ENCODE measurements around the gene LRRC3. TPM values are rescaled to one million over a fixed set of nuclear protein-coding genes. Genes with fewer than 3 reads are reported as not detected.

The LRRC3 gene
- total and polyA plus RNA-seq, 2 of the 8 experiments (the other 6 are each of a cell fraction or from before 2014, with no cell fraction given): 3.1 to 5.4 TPM

GRCh38 chr21:44475266-44475845 is 20.0 kb downstream of the LRRC3 start:
- H2BK5ac ChIP-seq (ENCODE audit: low read depth, low read length): no peak overlapping the region
- H3K9ac ChIP-seq (replicated peaks in 1 of 4; ENCODE audit: extremely low read depth in 1 of 4, low read depth in 3 of 4, low read length in 3 of 4): no peak overlapping the region
- no peak overlapping the region for H3K27ac ChIP-seq (ENCODE audit: low read depth, low read length)
- H3K79me1 ChIP-seq (ENCODE audit: low read depth, low read length): no peaks in the 10 kb centered on the region
- no peak overlapping the region for H2BK15ac ChIP-seq (ENCODE audit: low read length)
- H3K27me3 ChIP-seq (replicated peaks in 1 of 4; ENCODE audit: control insufficient read depth in 3 of 4, extremely low read depth in 1 of 4, insufficient read depth in 3 of 4, low read length in 3 of 4): no peaks in the 10 kb centered on the region
- CTCF ChIA-PET (ENCODE audit: partially characterized antibody): interaction anchor here (0.6 to 1.8 kb wide), 2 partner anchors 8 to 183 kb away, joined by 3 to 5 read pairs; no protein-coding TSS in a partner anchor
- H3K4me3 ChIP-seq (ENCODE audit: extremely low read depth in 1 of 4, insufficient read depth in 2 of 4, low read depth in 3 of 4, low read length in 4 of 4): no peak overlapping the region
- FAIRE-seq (no peak), DNase-seq (ENCODE audit: low read depth in 1 of 2, low spot score in 2 of 2) (no peak)
- H3K56ac ChIP-seq (replicated peaks; ENCODE audit: insufficient read length, low read depth, low read length): no peak overlapping the region
- H3K14ac ChIP-seq (ENCODE audit: insufficient read length): no peak overlapping the region
- peaks cover 0 to 2% of the 10 kb centered on the region in 2 experiments for H4K20me1 ChIP-seq (replicated peaks in 1 of 2; ENCODE audit: control insufficient read depth in 1 of 2, insufficient read depth in 2 of 2, low read length in 2 of 2)
- no peak overlapping the region for H2AK5ac ChIP-seq (ENCODE audit: low read depth, low read length)
- H4K8ac ChIP-seq (ENCODE audit: extremely low read depth, insufficient read depth, low read length): no peak overlapping the region
- H4K5ac ChIP-seq (ENCODE audit: insufficient read length, low read depth, low read length): no peak overlapping the region
- no peak overlapping the region for H2BK12ac ChIP-seq (ENCODE audit: low read depth, low read length)
- POLR2A ChIA-PET (ENCODE audit: partially characterized antibody): interaction anchor here (0.6 kb wide), 1 partner anchor 169 kb away, joined by 6 read pairs; no protein-coding TSS in a partner anchor
- H3K23ac ChIP-seq (ENCODE audit: insufficient read length): no peak overlapping the region
- H2BK120ac ChIP-seq (replicated peaks; ENCODE audit: low read depth, low read length): no peak overlapping the region
- no peaks in the 10 kb centered on the region for H3K36me3 ChIP-seq (ENCODE audit: control insufficient read depth in 2 of 4, insufficient read depth in 4 of 4, low read length in 3 of 4)
- no peak overlapping the region for H3K4me2 ChIP-seq (ENCODE audit: insufficient read depth in 1 of 2, low read depth in 2 of 2, low read length in 2 of 2)
- WGBS, 2 experiments (ENCODE audit: extremely low coverage in 1 of 2, insufficient coverage in 1 of 2, insufficient read length in 1 of 2, insufficient replicate concordance in 2 of 2, low coverage in 1 of 2, low lambda C conversion rate in 2 of 2, missing lambda C conversion rate in 1 of 2): 89% methylated on average over 17 of the region's 17 CpGs; no CpG with 5 or more reads in 1 of the 2 experiments
- no peak overlapping the region for H3K18ac ChIP-seq (ENCODE audit: extremely low read depth, low read length)
- H3K4ac ChIP-seq (replicated peaks; ENCODE audit: insufficient read length, low read depth, low read length): no peak overlapping the region
- no peak overlapping the region for H2AFZ ChIP-seq (ENCODE audit: low read length)
- H3K79me2 ChIP-seq (ENCODE audit: control insufficient read depth in 1 of 2, insufficient read depth in 2 of 2, low read length in 2 of 2): no peaks in the 10 kb centered on the region
- H3K9me3 ChIP-seq (ENCODE audit: insufficient read depth in 2 of 2, low read depth in 1 of 2, low read length in 1 of 2): no peaks in the 10 kb centered on the region
- no peaks in the 10 kb centered on the region for H3K23me2 ChIP-seq (ENCODE audit: low read depth, low read length)
- H3K4me1 ChIP-seq (replicated peaks in 1 of 4; ENCODE audit: control insufficient read depth in 3 of 4, insufficient read depth in 4 of 4, low read length in 3 of 4): no peaks in the 10 kb centered on the region
- no peak overlapping the region for H4K91ac ChIP-seq (replicated peaks; ENCODE audit: insufficient read length, low read length)
- H2BK20ac ChIP-seq (ENCODE audit: low read length): no peak overlapping the region
- TF ChIP-seq TBP (IDR thresholded peaks at IDR 0.05; ENCODE audit: low read depth, low read length) (no peak), RXRA (IDR thresholded peaks at IDR 0.05; ENCODE audit: insufficient read depth, low read depth, low read length) (no peak), EGR1 (IDR thresholded peaks at IDR 0.05; ENCODE audit: borderline replicate concordance, low read depth, low read length) (no peak), E2F6 (IDR thresholded peaks at IDR 0.05) (no peak), NANOG (IDR thresholded peaks at IDR 0.05; ENCODE audit: insufficient read depth, low read depth, low read length, poor library complexity, severe bottlenecking) (no peak), JUN (IDR thresholded peaks at IDR 0.05; ENCODE audit: low read depth, low read length) (no peak), KDM4A (IDR thresholded peaks at IDR 0.05; ENCODE audit: low read depth, low read length, severe bottlenecking) (no peak), CEBPB (IDR thresholded peaks at IDR 0.05; ENCODE audit: low read depth, low read length) (no peak), SUZ12 (IDR thresholded peaks at IDR 0.05; ENCODE audit: low read length) (no peak), ASH2L (IDR thresholded peaks at IDR 0.05; ENCODE audit: low read length) (no peak)

Data from H1 (cell line).